CD4-positive, alpha-beta T cell treated with Interferon alpha-2 for 1 hour (primary cell): ENCODE results near the gene TSPAN4.

Experiments used
- DNase-seq, 2 donors: peaks; one replicate each; pipeline ENCODE4 v3.0.0-alpha.2; 2020 to 2022

The TSPAN4 gene

GRCh38 chr11:890794-891540 is 48.3 kb downstream of the TSPAN4 start:
- no peak for DNase-seq

- no peak for DNase-seq
These were observed 50.5 kb downstream of the TSPAN4 start for GRCh38 chr11:893008-893654.

GRCh38 chr11:894575-895201 is 52.0 kb downstream of the TSPAN4 start:
- DNase-seq = no peak

GRCh38 chr11:895331-896110 is 52.9 kb downstream of the TSPAN4 start:
- DNase-seq = no peak

- no peak for DNase-seq
These were observed 54.8 kb downstream of the TSPAN4 start for GRCh38 chr11:897253-898142.

GRCh38 chr11:898143-898511 is 55.5 kb downstream of the TSPAN4 start:
- no peak for DNase-seq

- no peak for DNase-seq
These were observed 56.0 kb downstream of the TSPAN4 start for GRCh38 chr11:898540-899190.

GRCh38 chr11:899724-900123 is 57.1 kb downstream of the TSPAN4 start:
- DNase-seq = no peak

- no peak for DNase-seq
These were observed 57.9 kb downstream of the TSPAN4 start for GRCh38 chr11:900545-900944.

GRCh38 chr11:901452-902061 is 58.9 kb downstream of the TSPAN4 start:
- DNase-seq = no peak

GRCh38 chr11:904380-904779 is 61.7 kb downstream of the TSPAN4 start:
- no peak for DNase-seq

- no peak for DNase-seq
These were observed 63.3 kb downstream of the TSPAN4 start for GRCh38 chr11:905952-906351.

- no peak for DNase-seq
These were observed 65.0 kb downstream of the TSPAN4 start for GRCh38 chr11:907668-908067.

GRCh38 chr11:908273-908672 is 65.6 kb downstream of the TSPAN4 start:
- DNase-seq = no peak

- DNase-seq = no peak
These were observed 66.8 kb downstream of the TSPAN4 start for GRCh38 chr11:909406-909805.

GRCh38 chr11:910044-910588 is 67.5 kb downstream of the TSPAN4 start:
- no peak for DNase-seq

GRCh38 chr11:910589-911030 is 68.0 kb downstream of the TSPAN4 start, which contains the start of gene CHID1:
CHID1 (minus strand) TSS chr11:910810; CDS start chr11:904816, 5,994 bp downstream.
- peak; percentile 83 to 88 for DNase-seq

- DNase-seq = no peak
These were observed 68.6 kb downstream of the TSPAN4 start for GRCh38 chr11:911031-911889.

GRCh38 chr11:911890-912219 is 69.2 kb downstream of the TSPAN4 start:
- no peak for DNase-seq

- no peak for DNase-seq
These were observed 69.6 kb downstream of the TSPAN4 start for GRCh38 chr11:912266-912665.
